Psoas muscle (tissue), 8 donors: Measurements from ENCODE around the gene HGFAC. TPM values are rescaled to one million over a fixed set of nuclear protein-coding genes. Genes with fewer than 3 reads are reported as not detected.
A peak's percentile ranks its signal among the peaks of the same experiment; 100 is the strongest.

Source experiments
- ATAC-seq, 4 donors: fragments of 200-7000 bp; cut with Tn5 transposase; one replicate each; pipeline ENCODE4 v1.9.1; 2020; ENCODE audit warnings: moderate library complexity in 3 of 4, mild to moderate bottlenecking in 2 of 4
- DNase-seq, 2 donors: peaks; one replicate each; pipeline ENCODE4 v3.0.0-alpha.2; 2020
- H3K27ac ChIP-seq: fragments of 200-600 bp; one replicate; pipeline ENCODE4 v1.8.0; 2022
- H3K27me3 ChIP-seq, 3 donors: fragments of 200-600 bp in 1 of 3; one replicate each; pipeline versions ENCODE4 v1.6.1 to v1.8.0; 2013 to 2022; ENCODE audit warnings: low read length in 2 of 3, mild to moderate bottlenecking in 2 of 3, moderate library complexity in 1 of 3; ENCODE audit not compliant: insufficient read depth in 3 of 3
- H3K36me3 ChIP-seq, 2 donors: fragments of 200-600 bp in 1 of 2; one replicate each; pipeline versions ENCODE4 v1.6.1 to v1.8.0; 2013 to 2022; ENCODE audit warnings: low read depth in 1 of 2, mild to moderate bottlenecking in 1 of 2, moderate library complexity in 1 of 2; ENCODE audit not compliant: insufficient read depth in 1 of 2
- H3K4me1 ChIP-seq: fragments of 200-600 bp; one replicate; pipeline ENCODE4 v1.8.0; 2022
- H3K4me3 ChIP-seq: fragments of 200-600 bp; one replicate; pipeline ENCODE4 v1.8.0; 2022; ENCODE audit warnings: mild to moderate bottlenecking
- H3K9me3 ChIP-seq: fragments of 200-600 bp; one replicate; pipeline ENCODE4 v1.8.0; 2022
- CTCF ChIP-seq: fragments of 200-600 bp; IDR thresholded peaks from one replicate; pipeline ENCODE4 v1.8.0; 2022; ENCODE audit warnings: antibody characterized with exemption
- WGBS, 3 donors: extraction: QIAGEN DNeasy Blood & Tissue Kit; methylation state at CpG; one replicate each; pipeline versions ENCODE4 v1.1.6 to v1.1.7; 2013; 5-methylcytosine and 5-hydroxymethylcytosine counted together
- intact Hi-C, 2 donors: fragments of 100-400 bp; cut with DNase I; formaldehyde crosslinking; loops; one replicate each; pipeline versions ENCODE4 v1.11.0 to v1.14.2; 2022
- polyA plus RNA-seq, 3 donors: library from polyadenylated mRNA; stranded (reverse); fragments of 200-250 nt; gene quantifications; one replicate each; pipeline ENCODE4 v1.2.3, GENCODE V29; 2013
- total RNA-seq, 4 donors: library from RNA; stranded (reverse); fragmentation: NEBNext Ultra II Directional in 2 of 4; extraction: Animal tissue kit (Norgen Biotek cat#: 25700) in 2 of 4; gene quantifications; one replicate each; pipeline versions ENCODE4 v1.2.1 to v1.2.4, GENCODE V29; 2021 to 2023
- donor health status: healthy with polysubstance abuse.
- donor health status: DM: no; HTN: no; CAD: no; lungs with moderate emphysema.
- donor health status: Bipolar disorder and iron deficiency.
- donor health status: healthy.
- donor health status: DM: yes; HTN: yes; CAD: no.
- donor health status: DM: no; HTN: no; CAD: no.
- donor health status: DM: no; HTN: no; CAD: no.
- donor health status: DM: yes; HTN: yes; CAD: no.

The HGFAC gene
- total and polyA plus RNA-seq, 7 donors = 0.09 to 1.2 (median 0.39) TPM; not detected in 1

- Histone ChIP-seq H3K36me3 (peaks cover 0 to 7% of the 10 kb centered on the region in 2 donors), H3K9me3 (no peaks in the 10 kb centered on the region), H3K4me3 (no peak overlapping the region), H3K27me3 (no peaks in the 10 kb centered on the region), H3K4me1 (peaks cover 41% of the 10 kb centered on the region), H3K27ac (peak overlapping the region; percentile 99)
- ATAC-seq (no peak), DNase-seq (peak in 1 of 2 donors; percentile 33)
- 66 to 72% (median 67%) methylated on average over 22 to 25 of the region's 25 CpGs for WGBS, 3 donors
- no peak for TF ChIP-seq CTCF
- intact Hi-C loops = no loop called here
Measured at GRCh38 chr4:3479358-3480101, 37.8 kb downstream of the HGFAC start.

GRCh38 chr4:3480528-3481112, 38.9 kb downstream of the HGFAC start:
- peak; percentile 99 for TF ChIP-seq CTCF
- DNase-seq = peak; percentile 80 to 86
- no peak overlapping the region for H3K4me3 ChIP-seq
- intact Hi-C loops = no loop called here
- no peaks in the 10 kb centered on the region for H3K9me3 ChIP-seq
- WGBS, 3 donors = 24 to 42% (median 29%) methylated on average over 17 of the region's 17 CpGs
- H3K4me1 ChIP-seq = peaks cover 50% of the 10 kb centered on the region
- peaks cover 0 to 7% of the 10 kb centered on the region in 2 donors for H3K36me3 ChIP-seq
- H3K27me3 ChIP-seq = no peaks in the 10 kb centered on the region
- peak overlapping the region; percentile 99 for H3K27ac ChIP-seq
- ATAC-seq = peak; percentile 5 to 30 (median 16)

- WGBS, 3 donors = 33 to 57% (median 40%) methylated on average over 3 to 5 of the region's 5 CpGs
- no peak for TF ChIP-seq CTCF
- peaks cover 0 to 7% of the 10 kb centered on the region in 2 donors for H3K36me3 ChIP-seq
- intact Hi-C loops = no loop called here
- no peaks in the 10 kb centered on the region for H3K27me3 ChIP-seq
- DNase-seq (no peak), ATAC-seq (no peak)
- H3K4me1 ChIP-seq = peaks cover 54% of the 10 kb centered on the region
- H3K4me3 ChIP-seq = no peak overlapping the region
- peak overlapping the region; percentile 99 for H3K27ac ChIP-seq
- no peaks in the 10 kb centered on the region for H3K9me3 ChIP-seq
Measured at GRCh38 chr4:3481113-3481531, 39.4 kb downstream of the HGFAC start.

- Histone ChIP-seq H3K36me3 (peaks cover 0 to 3% of the 10 kb centered on the region in 2 donors), H3K9me3 (no peaks in the 10 kb centered on the region), H3K4me1 (peaks cover 54% of the 10 kb centered on the region), H3K27ac (peak overlapping the region; percentile 99), H3K27me3 (no peaks in the 10 kb centered on the region), H3K4me3 (no peak overlapping the region)
- no peak for TF ChIP-seq CTCF
- intact Hi-C loops = no loop called here
- WGBS, 3 donors = 63 to 83% (median 74%) methylated on average over 19 of the region's 19 CpGs
- ATAC-seq = peak in 1 of 4 donors; percentile 6
- DNase-seq = no peak
Measured at GRCh38 chr4:3481783-3482393, 40.1 kb downstream of the HGFAC start.
